HCT116 (cell line): Measurements from ENCODE around the gene SARS1. TPM values are rescaled to one million over a fixed set of nuclear protein-coding genes. Genes with fewer than 3 reads are reported as not detected.

Experiments used
- ATAC-seq: fragments of 200-7000 bp; cut with Tn5 transposase; 2 replicates; pipeline ENCODE4 v1.9.1; 2020; ENCODE audit warnings: mild to moderate bottlenecking, moderate library complexity
- BruUV-seq: library from RNA; stranded (reverse); fragments of 400-500 nt; replicated peaks from 2 replicates; lab custom pipeline; 2021; lab: Mats Ljungman, UMichigan
- CTCF ChIA-PET: fragments of 300-600 bp; sonication (Branson Sonifier 250); formaldehyde crosslinking; loops from one replicate; lab custom pipeline; 2021; ENCODE audit warnings: antibody characterized with exemption; lab: Charles Lee
- POLR2A ChIA-PET: fragments of 300-600, 350-600 bp; sonication (Branson Sonifier 250); formaldehyde crosslinking; loops from one replicate; lab custom pipeline; 2021; ENCODE audit warnings: antibody characterized with exemption; lab: Charles Lee
- RAD21 ChIA-PET, 2 experiments: fragments of 300-600 bp; sonication (Branson Sonifier 250); formaldehyde crosslinking; loops; one replicate each; lab custom pipeline; 2023; ENCODE audit warnings: low total read pairs in 2 of 2; ENCODE audit not compliant: uncharacterized antibody in 2 of 2, unreplicated experiment in 2 of 2, low non-redundant PET in 1 of 2; lab: Charles Lee
- DNase-seq: peaks from one replicate; pipeline ENCODE4 v3.0.0-alpha.2; 2010; ENCODE audit warnings: low read depth, low spot score
- H2AFZ ChIP-seq: fragments of 200-600 bp; shearing (Covaris generic), sonication (generic); 2 replicates; pipeline ENCODE4 v1.6.1; 2017; ENCODE audit warnings: low read depth, mixed run types, mixed read lengths, antibody characterized with exemption, low read length; ENCODE audit not compliant: poor library complexity, severe bottlenecking
- H3K27ac ChIP-seq: 2 replicates; pipeline ENCODE4 v1.5.1; 2012; ENCODE audit warnings: low read depth, low read length
- H3K27me3 ChIP-seq: fragments of 200-600 bp; sonication (generic); 2 replicates; pipeline ENCODE4 v1.6.1; 2016; ENCODE audit warnings: mixed run types, low read length, mixed read lengths; ENCODE audit not compliant: insufficient read depth
- H3K36me3 ChIP-seq, 2 experiments: fragments of 200-500 bp in 1 of 2; fragments of 200-600 bp in 1 of 2; sonication (Bioruptor generic) in 1 of 2; sonication (generic) in 1 of 2; 2 replicates each; pipeline versions ENCODE4 v1.5.1 to v1.6.1; 2014 to 2016; ENCODE audit warnings: low read length in 2 of 2, inconsistent platforms in 1 of 2, mixed read lengths in 1 of 2, mixed run types in 1 of 2; ENCODE audit not compliant: insufficient read depth in 2 of 2, control insufficient read depth in 1 of 2
- H3K4me1 ChIP-seq, 2 experiments: fragments of 200-600 bp in 1 of 2; sonication (generic) in 1 of 2; 2 replicates each; pipeline versions ENCODE4 v1.5.1 to v1.6.1; 2012 to 2017; ENCODE audit warnings: low read length in 2 of 2, inconsistent platforms in 1 of 2, mild to moderate bottlenecking in 1 of 2, mixed read lengths in 1 of 2, mixed run types in 1 of 2, moderate library complexity in 1 of 2; ENCODE audit not compliant: insufficient read depth in 2 of 2, control insufficient read depth in 1 of 2
- H3K4me2 ChIP-seq: fragments of 200-600 bp; sonication (generic); 2 replicates; pipeline ENCODE4 v1.6.1; 2017; ENCODE audit warnings: mixed run types, low read length, mixed read lengths
- H3K4me3 ChIP-seq, 2 experiments: fragments of 200-600 bp in 1 of 2; sonication (generic) in 1 of 2; replicated peaks in 1 of 2; 2 replicates each; pipeline ENCODE4 v1.5.1; 2011 to 2016; ENCODE audit warnings: low read length in 2 of 2, control low read depth in 1 of 2, low read depth in 1 of 2, mild to moderate bottlenecking in 1 of 2, mixed read lengths in 1 of 2, mixed run types in 1 of 2
- H3K79me2 ChIP-seq: fragments of 200-600 bp; sonication (generic); 2 replicates; pipeline ENCODE4 v1.6.1; 2017; ENCODE audit warnings: mild to moderate bottlenecking, mixed run types, low read length, moderate library complexity, mixed read lengths; ENCODE audit not compliant: insufficient read depth
- H3K9ac ChIP-seq: fragments of 200-600 bp; sonication (generic); 2 replicates; pipeline ENCODE4 v1.6.1; 2016; ENCODE audit warnings: low read length, mixed read lengths
- H3K9me2 ChIP-seq: fragments of 200-600 bp; sonication (generic), shearing (Covaris generic); 2 replicates; pipeline ENCODE4 v1.6.1; 2017; ENCODE audit warnings: mixed run types, mild to moderate bottlenecking, moderate library complexity; ENCODE audit not compliant: insufficient read depth
- H3K9me3 ChIP-seq, 2 experiments: fragments of 200-500 bp in 1 of 2; fragments of 200-600 bp in 1 of 2; sonication (Bioruptor generic) in 1 of 2; sonication (generic) in 1 of 2; 2 replicates each; pipeline ENCODE4 v1.6.1; 2014 to 2017; ENCODE audit warnings: low read length in 2 of 2, mixed read lengths in 2 of 2, inconsistent platforms in 1 of 2, low read depth in 1 of 2, mild to moderate bottlenecking in 1 of 2, mixed run types in 1 of 2, moderate library complexity in 1 of 2; ENCODE audit not compliant: control insufficient read depth in 1 of 2, insufficient read depth in 1 of 2
- H4K20me1 ChIP-seq: fragments of 200-600 bp; sonication (generic), shearing (Covaris generic); 2 replicates; pipeline ENCODE4 v1.6.1; 2017; ENCODE audit warnings: mixed run types, mild to moderate bottlenecking, moderate library complexity; ENCODE audit not compliant: insufficient read depth
- FOSL1 ChIP-seq: IDR thresholded peaks from 2 replicates; pipeline ENCODE4 v1.6.1; 2012; ENCODE audit warnings: low read depth
- JUND ChIP-seq: IDR thresholded peaks from 2 replicates; pipeline ENCODE4 v1.6.1; 2012
- intact Hi-C: fragments of 100-400 bp; cut with micrococcal nuclease; formaldehyde crosslinking; loops from 2 replicates; pipeline ENCODE4 v1.10.0; 2022
- total RNA-seq: library from RNA; stranded (reverse); gene quantifications from one replicate; pipeline ENCODE4 v1.2.1, GENCODE V29; 2021; ENCODE audit not compliant: unreplicated experiment
- TF ChIP-seq, protein P1 (sequence below), 3 experiments: fragments of 200-600 bp in 1 of 3; sonication (generic) in 1 of 3; IDR thresholded peaks in 2 of 3; conservative IDR thresholded peaks in 1 of 3; 2 replicates each; pipeline ENCODE4 v1.5.1; 2012 to 2017; ENCODE audit warnings: low read depth in 2 of 3, low read length in 2 of 3, antibody characterized with exemption in 1 of 3, borderline replicate concordance in 1 of 3, control low read depth in 1 of 3, mild to moderate bottlenecking in 1 of 3, mixed read lengths in 1 of 3, mixed run types in 1 of 3, moderate library complexity in 1 of 3; ENCODE audit not compliant: insufficient read depth in 1 of 3

The SARS1 gene
- total RNA-seq, 1 experiment from 2014 or later = 206 TPM

GRCh38 chr1:109191377-109191776, 22.3 kb upstream of the SARS1 start:
- H3K27me3 ChIP-seq = no peaks in the 10 kb centered on the region
- no peak overlapping the region for H3K4me2 ChIP-seq
- POLR2A ChIA-PET = no interaction called here
- no peaks in the 10 kb centered on the region for H3K9me3 ChIP-seq
- no peak overlapping the region for H3K27ac ChIP-seq
- ATAC-seq (peak; percentile 76), DNase-seq (no peak)
- TF ChIP-seq, protein P1, sequence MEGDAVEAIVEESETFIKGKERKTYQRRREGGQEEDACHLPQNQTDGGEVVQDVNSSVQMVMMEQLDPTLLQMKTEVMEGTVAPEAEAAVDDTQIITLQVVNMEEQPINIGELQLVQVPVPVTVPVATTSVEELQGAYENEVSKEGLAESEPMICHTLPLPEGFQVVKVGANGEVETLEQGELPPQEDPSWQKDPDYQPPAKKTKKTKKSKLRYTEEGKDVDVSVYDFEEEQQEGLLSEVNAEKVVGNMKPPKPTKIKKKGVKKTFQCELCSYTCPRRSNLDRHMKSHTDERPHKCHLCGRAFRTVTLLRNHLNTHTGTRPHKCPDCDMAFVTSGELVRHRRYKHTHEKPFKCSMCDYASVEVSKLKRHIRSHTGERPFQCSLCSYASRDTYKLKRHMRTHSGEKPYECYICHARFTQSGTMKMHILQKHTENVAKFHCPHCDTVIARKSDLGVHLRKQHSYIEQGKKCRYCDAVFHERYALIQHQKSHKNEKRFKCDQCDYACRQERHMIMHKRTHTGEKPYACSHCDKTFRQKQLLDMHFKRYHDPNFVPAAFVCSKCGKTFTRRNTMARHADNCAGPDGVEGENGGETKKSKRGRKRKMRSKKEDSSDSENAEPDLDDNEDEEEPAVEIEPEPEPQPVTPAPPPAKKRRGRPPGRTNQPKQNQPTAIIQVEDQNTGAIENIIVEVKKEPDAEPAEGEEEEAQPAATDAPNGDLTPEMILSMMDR (IDR thresholded peaks at IDR 0.05 in 2 of 3, conservative IDR thresholded peaks at IDR 0.05 in 1 of 3; ENCODE audit: borderline replicate concordance in 1 of 3, insufficient read depth in 1 of 3, low read depth in 2 of 3, low read length in 2 of 3) = peak in 2 of 3 experiments; percentile 52 to 54; a peak in 4 of 6 replicates
- TF ChIP-seq JUND = no peak
- no peaks in the 10 kb centered on the region for H3K79me2 ChIP-seq
- RAD21 ChIA-PET = no interaction called here
- H3K36me3 ChIP-seq = no peaks in the 10 kb centered on the region
- H3K4me3 ChIP-seq = no peak overlapping the region
- H4K20me1 ChIP-seq = no peaks in the 10 kb centered on the region
- H3K9me2 ChIP-seq = no peaks in the 10 kb centered on the region
- H3K4me1 ChIP-seq = peaks cover under 1 to 13% of the 10 kb centered on the region in 2 experiments; a peak in 3 of 4 replicates
- no TSS peak for BruUV-seq
- no peak overlapping the region for H3K9ac ChIP-seq
- CTCF ChIA-PET = interaction anchor here (1.1 kb wide), 1 partner anchor 339 kb away, joined by 3 read pairs; no protein-coding TSS in a partner anchor
- intact Hi-C loops = no loop called here
- no peak overlapping the region for H2AFZ ChIP-seq

- ChIA-PET POLR2A (no interaction called here), CTCF (interaction anchor here (1.1 kb wide), 1 partner anchor 338 kb away, joined by 3 read pairs; no protein-coding TSS in a partner anchor), RAD21 (no interaction called here)
- no peaks in the 10 kb centered on the region for H3K9me3 ChIP-seq
- no peak overlapping the region for H3K4me3 ChIP-seq
- no peaks in the 10 kb centered on the region for H3K9me2 ChIP-seq
- H3K79me2 ChIP-seq = no peaks in the 10 kb centered on the region
- no peaks in the 10 kb centered on the region for H3K36me3 ChIP-seq
- no peaks in the 10 kb centered on the region for H3K27me3 ChIP-seq
- H3K27ac ChIP-seq = no peak overlapping the region
- BruUV-seq = no TSS peak
- H3K4me2 ChIP-seq = no peak overlapping the region
- no peak for DNase-seq
- H3K4me1 ChIP-seq = peaks cover 1 to 15% of the 10 kb centered on the region in 2 experiments
- no peak overlapping the region for H2AFZ ChIP-seq
- intact Hi-C loops = no loop called here
- TF ChIP-seq FOSL1 = no peak
- no peaks in the 10 kb centered on the region for H4K20me1 ChIP-seq
- ATAC-seq = no peak
- H3K9ac ChIP-seq = no peak overlapping the region
Measured at GRCh38 chr1:109191891-109192290, 21.8 kb upstream of the SARS1 start.
